HCT116 (cell line): Measurements from ENCODE around the gene LRP1B. TPM values are rescaled to one million over a fixed set of nuclear protein-coding genes. Genes with fewer than 3 reads are reported as not detected.

Experiments used
- ATAC-seq: fragments of 200-7000 bp; cut with Tn5 transposase; 2 replicates; pipeline ENCODE4 v1.9.1; 2020; ENCODE audit warnings: mild to moderate bottlenecking, moderate library complexity
- BruUV-seq: library from RNA; stranded (reverse); fragments of 400-500 nt; replicated peaks from 2 replicates; lab custom pipeline; 2021; lab: Mats Ljungman, UMichigan
- CTCF ChIA-PET: fragments of 300-600 bp; sonication (Branson Sonifier 250); formaldehyde crosslinking; loops from one replicate; lab custom pipeline; 2021; ENCODE audit warnings: antibody characterized with exemption; lab: Charles Lee
- POLR2A ChIA-PET: fragments of 300-600, 350-600 bp; sonication (Branson Sonifier 250); formaldehyde crosslinking; loops from one replicate; lab custom pipeline; 2021; ENCODE audit warnings: antibody characterized with exemption; lab: Charles Lee
- RAD21 ChIA-PET, 2 experiments: fragments of 300-600 bp; sonication (Branson Sonifier 250); formaldehyde crosslinking; loops; one replicate each; lab custom pipeline; 2023; ENCODE audit warnings: low total read pairs in 2 of 2; ENCODE audit not compliant: uncharacterized antibody in 2 of 2, unreplicated experiment in 2 of 2, low non-redundant PET in 1 of 2; lab: Charles Lee
- DNase-seq: peaks from one replicate; pipeline ENCODE4 v3.0.0-alpha.2; 2010; ENCODE audit warnings: low read depth, low spot score
- H2AFZ ChIP-seq: fragments of 200-600 bp; shearing (Covaris generic), sonication (generic); 2 replicates; pipeline ENCODE4 v1.6.1; 2017; ENCODE audit warnings: low read depth, mixed run types, mixed read lengths, antibody characterized with exemption, low read length; ENCODE audit not compliant: poor library complexity, severe bottlenecking
- H3K27ac ChIP-seq: 2 replicates; pipeline ENCODE4 v1.5.1; 2012; ENCODE audit warnings: low read depth, low read length
- H3K27me3 ChIP-seq: fragments of 200-600 bp; sonication (generic); 2 replicates; pipeline ENCODE4 v1.6.1; 2016; ENCODE audit warnings: mixed run types, low read length, mixed read lengths; ENCODE audit not compliant: insufficient read depth
- H3K36me3 ChIP-seq, 2 experiments: fragments of 200-500 bp in 1 of 2; fragments of 200-600 bp in 1 of 2; sonication (Bioruptor generic) in 1 of 2; sonication (generic) in 1 of 2; 2 replicates each; pipeline versions ENCODE4 v1.5.1 to v1.6.1; 2014 to 2016; ENCODE audit warnings: low read length in 2 of 2, inconsistent platforms in 1 of 2, mixed read lengths in 1 of 2, mixed run types in 1 of 2; ENCODE audit not compliant: insufficient read depth in 2 of 2, control insufficient read depth in 1 of 2
- H3K4me1 ChIP-seq, 2 experiments: fragments of 200-600 bp in 1 of 2; sonication (generic) in 1 of 2; 2 replicates each; pipeline versions ENCODE4 v1.5.1 to v1.6.1; 2012 to 2017; ENCODE audit warnings: low read length in 2 of 2, inconsistent platforms in 1 of 2, mild to moderate bottlenecking in 1 of 2, mixed read lengths in 1 of 2, mixed run types in 1 of 2, moderate library complexity in 1 of 2; ENCODE audit not compliant: insufficient read depth in 2 of 2, control insufficient read depth in 1 of 2
- H3K4me2 ChIP-seq: fragments of 200-600 bp; sonication (generic); 2 replicates; pipeline ENCODE4 v1.6.1; 2017; ENCODE audit warnings: mixed run types, low read length, mixed read lengths
- H3K4me3 ChIP-seq, 2 experiments: fragments of 200-600 bp in 1 of 2; sonication (generic) in 1 of 2; replicated peaks in 1 of 2; 2 replicates each; pipeline ENCODE4 v1.5.1; 2011 to 2016; ENCODE audit warnings: low read length in 2 of 2, control low read depth in 1 of 2, low read depth in 1 of 2, mild to moderate bottlenecking in 1 of 2, mixed read lengths in 1 of 2, mixed run types in 1 of 2
- H3K79me2 ChIP-seq: fragments of 200-600 bp; sonication (generic); 2 replicates; pipeline ENCODE4 v1.6.1; 2017; ENCODE audit warnings: mild to moderate bottlenecking, mixed run types, low read length, moderate library complexity, mixed read lengths; ENCODE audit not compliant: insufficient read depth
- H3K9ac ChIP-seq: fragments of 200-600 bp; sonication (generic); 2 replicates; pipeline ENCODE4 v1.6.1; 2016; ENCODE audit warnings: low read length, mixed read lengths
- H3K9me2 ChIP-seq: fragments of 200-600 bp; sonication (generic), shearing (Covaris generic); 2 replicates; pipeline ENCODE4 v1.6.1; 2017; ENCODE audit warnings: mixed run types, mild to moderate bottlenecking, moderate library complexity; ENCODE audit not compliant: insufficient read depth
- H3K9me3 ChIP-seq, 2 experiments: fragments of 200-500 bp in 1 of 2; fragments of 200-600 bp in 1 of 2; sonication (Bioruptor generic) in 1 of 2; sonication (generic) in 1 of 2; 2 replicates each; pipeline ENCODE4 v1.6.1; 2014 to 2017; ENCODE audit warnings: low read length in 2 of 2, mixed read lengths in 2 of 2, inconsistent platforms in 1 of 2, low read depth in 1 of 2, mild to moderate bottlenecking in 1 of 2, mixed run types in 1 of 2, moderate library complexity in 1 of 2; ENCODE audit not compliant: control insufficient read depth in 1 of 2, insufficient read depth in 1 of 2
- H4K20me1 ChIP-seq: fragments of 200-600 bp; sonication (generic), shearing (Covaris generic); 2 replicates; pipeline ENCODE4 v1.6.1; 2017; ENCODE audit warnings: mixed run types, mild to moderate bottlenecking, moderate library complexity; ENCODE audit not compliant: insufficient read depth
- ATF3 ChIP-seq: IDR thresholded peaks from 2 replicates; pipeline ENCODE4 v1.6.1; 2012
- CBX3 ChIP-seq: IDR thresholded peaks from 2 replicates; pipeline ENCODE4 v1.6.1; 2012; ENCODE audit warnings: low read depth
- EGR1 ChIP-seq: IDR thresholded peaks from 2 replicates; pipeline ENCODE4 v1.6.1; 2012; ENCODE audit warnings: low read depth
- ELF1 ChIP-seq: IDR thresholded peaks from 2 replicates; pipeline ENCODE4 v1.6.1; 2012; ENCODE audit warnings: low read depth, borderline replicate concordance
- EZH2 ChIP-seq: fragments of 200-600 bp; sonication (generic); IDR thresholded peaks from 2 replicates; pipeline ENCODE4 v1.6.1; 2017; ENCODE audit warnings: antibody characterized with exemption, mixed run types
- EZH2phosphoT487 ChIP-seq: fragments of 200-600 bp; IDR thresholded peaks from 2 replicates; pipeline ENCODE4 v1.6.1; 2018; ENCODE audit warnings: antibody characterized with exemption, borderline replicate concordance
- FOSL1 ChIP-seq: IDR thresholded peaks from 2 replicates; pipeline ENCODE4 v1.6.1; 2012; ENCODE audit warnings: low read depth
- JUND ChIP-seq: IDR thresholded peaks from 2 replicates; pipeline ENCODE4 v1.6.1; 2012
- MAX ChIP-seq: IDR thresholded peaks from 2 replicates; pipeline ENCODE4 v1.6.1; 2012
- POLR2AphosphoS5 ChIP-seq: IDR thresholded peaks from 2 replicates; pipeline ENCODE4 v1.6.1; 2011; ENCODE audit warnings: mild to moderate bottlenecking, low read depth, low read length, moderate library complexity
- SP1 ChIP-seq: IDR thresholded peaks from 2 replicates; pipeline ENCODE4 v1.6.1; 2012; ENCODE audit warnings: low read depth
- ZBTB33 ChIP-seq: IDR thresholded peaks from 2 replicates; pipeline ENCODE4 v1.6.1; 2011; ENCODE audit warnings: mild to moderate bottlenecking, low read length, moderate library complexity; ENCODE audit not compliant: insufficient replicate concordance; ENCODE audit errors: extremely low read depth
- ZFX ChIP-seq: fragments of 450-650 bp; IDR thresholded peaks from 2 replicates; pipeline ENCODE4 v1.6.1; 2017
- intact Hi-C: fragments of 100-400 bp; cut with micrococcal nuclease; formaldehyde crosslinking; loops from 2 replicates; pipeline ENCODE4 v1.10.0; 2022
- total RNA-seq: library from RNA; stranded (reverse); gene quantifications from one replicate; pipeline ENCODE4 v1.2.1, GENCODE V29; 2021; ENCODE audit not compliant: unreplicated experiment
- TF ChIP-seq, protein P1 (sequence below), 3 experiments: fragments of 200-600 bp in 1 of 3; sonication (generic) in 1 of 3; IDR thresholded peaks in 2 of 3; conservative IDR thresholded peaks in 1 of 3; 2 replicates each; pipeline ENCODE4 v1.5.1; 2012 to 2017; ENCODE audit warnings: low read depth in 2 of 3, low read length in 2 of 3, antibody characterized with exemption in 1 of 3, borderline replicate concordance in 1 of 3, control low read depth in 1 of 3, mild to moderate bottlenecking in 1 of 3, mixed read lengths in 1 of 3, mixed run types in 1 of 3, moderate library complexity in 1 of 3; ENCODE audit not compliant: insufficient read depth in 1 of 3

LRP1B gene
- total RNA-seq, 1 experiment from 2014 or later, result 0.34 TPM

GRCh38 chr2:142052220-142052863 is 78.5 kb downstream of the LRP1B start:
- intact Hi-C loops, result no loop called here
- H4K20me1 ChIP-seq, result no peaks in the 10 kb centered on the region
- H3K9me2 ChIP-seq, result no peaks in the 10 kb centered on the region
- H3K9me3 ChIP-seq, result no peaks in the 10 kb centered on the region
- ATAC-seq (no peak), DNase-seq (no peak)
- no peak overlapping the region for H3K27ac ChIP-seq
- H3K4me1 ChIP-seq, result no peaks in the 10 kb centered on the region
- H3K4me3 ChIP-seq, result no peak overlapping the region
- H3K36me3 ChIP-seq, result no peaks in the 10 kb centered on the region
- no peaks in the 10 kb centered on the region for H3K27me3 ChIP-seq
- no peak overlapping the region for H2AFZ ChIP-seq
- CTCF ChIA-PET, result no interaction called here
- POLR2A ChIA-PET, result no interaction called here
- TF ChIP-seq EZH2phosphoT487 (no peak), ZBTB33 (no peak), JUND (no peak), MAX (no peak), CBX3 (no peak), EZH2 (no peak), ELF1 (no peak), ZFX (no peak), FOSL1 (no peak), EGR1 (no peak), SP1 (no peak), POLR2AphosphoS5 (no peak), ATF3 (no peak)
- TF ChIP-seq, protein P1, sequence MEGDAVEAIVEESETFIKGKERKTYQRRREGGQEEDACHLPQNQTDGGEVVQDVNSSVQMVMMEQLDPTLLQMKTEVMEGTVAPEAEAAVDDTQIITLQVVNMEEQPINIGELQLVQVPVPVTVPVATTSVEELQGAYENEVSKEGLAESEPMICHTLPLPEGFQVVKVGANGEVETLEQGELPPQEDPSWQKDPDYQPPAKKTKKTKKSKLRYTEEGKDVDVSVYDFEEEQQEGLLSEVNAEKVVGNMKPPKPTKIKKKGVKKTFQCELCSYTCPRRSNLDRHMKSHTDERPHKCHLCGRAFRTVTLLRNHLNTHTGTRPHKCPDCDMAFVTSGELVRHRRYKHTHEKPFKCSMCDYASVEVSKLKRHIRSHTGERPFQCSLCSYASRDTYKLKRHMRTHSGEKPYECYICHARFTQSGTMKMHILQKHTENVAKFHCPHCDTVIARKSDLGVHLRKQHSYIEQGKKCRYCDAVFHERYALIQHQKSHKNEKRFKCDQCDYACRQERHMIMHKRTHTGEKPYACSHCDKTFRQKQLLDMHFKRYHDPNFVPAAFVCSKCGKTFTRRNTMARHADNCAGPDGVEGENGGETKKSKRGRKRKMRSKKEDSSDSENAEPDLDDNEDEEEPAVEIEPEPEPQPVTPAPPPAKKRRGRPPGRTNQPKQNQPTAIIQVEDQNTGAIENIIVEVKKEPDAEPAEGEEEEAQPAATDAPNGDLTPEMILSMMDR (IDR thresholded peaks at IDR 0.05 in 2 of 3, conservative IDR thresholded peaks at IDR 0.05 in 1 of 3; ENCODE audit: borderline replicate concordance in 1 of 3, insufficient read depth in 1 of 3, low read depth in 2 of 3, low read length in 2 of 3), result no peak
- no TSS peak for BruUV-seq
- H3K9ac ChIP-seq, result no peak overlapping the region
- H3K79me2 ChIP-seq, result no peaks in the 10 kb centered on the region
- H3K4me2 ChIP-seq, result no peak overlapping the region
- RAD21 ChIA-PET, result no interaction called here
